ENCODE data around the gene FIGLA.
"Not testable (repeated sequence)": the region's sequence is repeated elsewhere in the genome, so short reads cannot be mapped to it uniquely, and the experiment has no call there.

Gene FIGLA

DNA sequence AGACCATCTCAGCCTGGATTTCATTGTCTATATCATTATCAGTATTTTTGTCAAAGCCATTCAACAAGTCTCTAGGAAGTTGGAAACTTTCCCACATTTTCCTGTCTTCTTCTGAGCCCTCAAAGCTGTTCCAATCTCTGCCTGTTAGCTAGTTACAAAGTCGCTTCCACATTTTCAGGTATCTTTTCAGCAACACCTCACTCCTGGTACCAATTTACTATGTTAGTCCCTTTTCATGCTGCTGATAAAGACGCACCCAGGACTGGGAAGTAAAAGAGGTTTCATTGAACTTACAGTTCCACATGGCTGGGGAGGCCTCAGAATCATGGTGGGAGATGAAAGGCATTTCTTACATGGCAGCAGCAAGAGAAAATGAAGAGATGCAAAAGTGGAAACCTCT, 9.3 kb upstream of the FIGLA start:
- Histone ChIP-seq H3K27me3 (ENCODE audit: insufficient read depth, low read length, poor library complexity, severe bottlenecking) (no peaks in the 10 kb centered on the region), H4K20me1 (ENCODE audit: insufficient read depth, low read length, poor library complexity, severe bottlenecking) (no peaks in the 10 kb centered on the region), H3K9ac (ENCODE audit: low read depth, low read length, poor library complexity, severe bottlenecking) (no peak overlapping the region), H3K4me1 (ENCODE audit: insufficient read depth, low read length, poor library complexity, severe bottlenecking) (no peaks in the 10 kb centered on the region), H3F3A (ENCODE audit: low read depth) (no peaks in the 10 kb centered on the region), H3K9me3 (ENCODE audit: insufficient read depth, low read depth, low read length) (no peaks in the 10 kb centered on the region), H3K4me3 (ENCODE audit: low read length, poor library complexity, severe bottlenecking) (no peak overlapping the region), H3K79me2 (ENCODE audit: insufficient read depth, low read length) (no peaks in the 10 kb centered on the region), H2AFZ (ENCODE audit: low read length) (no peak overlapping the region), H3K36me3 (ENCODE audit: insufficient read depth, low read length) (no peaks in the 10 kb centered on the region), H3K4me2 (ENCODE audit: low read depth, low read length, poor library complexity, severe bottlenecking) (no peak overlapping the region), H3K9me2 (replicated peaks; ENCODE audit: low read depth, low read length) (no peaks in the 10 kb centered on the region)
- TF ChIP-seq EZH2phosphoT487 (IDR thresholded peaks at IDR 0.05; ENCODE audit: borderline replicate concordance) = no peak
- TF ChIP-seq, protein P1, sequence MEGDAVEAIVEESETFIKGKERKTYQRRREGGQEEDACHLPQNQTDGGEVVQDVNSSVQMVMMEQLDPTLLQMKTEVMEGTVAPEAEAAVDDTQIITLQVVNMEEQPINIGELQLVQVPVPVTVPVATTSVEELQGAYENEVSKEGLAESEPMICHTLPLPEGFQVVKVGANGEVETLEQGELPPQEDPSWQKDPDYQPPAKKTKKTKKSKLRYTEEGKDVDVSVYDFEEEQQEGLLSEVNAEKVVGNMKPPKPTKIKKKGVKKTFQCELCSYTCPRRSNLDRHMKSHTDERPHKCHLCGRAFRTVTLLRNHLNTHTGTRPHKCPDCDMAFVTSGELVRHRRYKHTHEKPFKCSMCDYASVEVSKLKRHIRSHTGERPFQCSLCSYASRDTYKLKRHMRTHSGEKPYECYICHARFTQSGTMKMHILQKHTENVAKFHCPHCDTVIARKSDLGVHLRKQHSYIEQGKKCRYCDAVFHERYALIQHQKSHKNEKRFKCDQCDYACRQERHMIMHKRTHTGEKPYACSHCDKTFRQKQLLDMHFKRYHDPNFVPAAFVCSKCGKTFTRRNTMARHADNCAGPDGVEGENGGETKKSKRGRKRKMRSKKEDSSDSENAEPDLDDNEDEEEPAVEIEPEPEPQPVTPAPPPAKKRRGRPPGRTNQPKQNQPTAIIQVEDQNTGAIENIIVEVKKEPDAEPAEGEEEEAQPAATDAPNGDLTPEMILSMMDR (conservative IDR thresholded peaks at IDR 0.05; ENCODE audit: low read length) = no peak

DNA sequence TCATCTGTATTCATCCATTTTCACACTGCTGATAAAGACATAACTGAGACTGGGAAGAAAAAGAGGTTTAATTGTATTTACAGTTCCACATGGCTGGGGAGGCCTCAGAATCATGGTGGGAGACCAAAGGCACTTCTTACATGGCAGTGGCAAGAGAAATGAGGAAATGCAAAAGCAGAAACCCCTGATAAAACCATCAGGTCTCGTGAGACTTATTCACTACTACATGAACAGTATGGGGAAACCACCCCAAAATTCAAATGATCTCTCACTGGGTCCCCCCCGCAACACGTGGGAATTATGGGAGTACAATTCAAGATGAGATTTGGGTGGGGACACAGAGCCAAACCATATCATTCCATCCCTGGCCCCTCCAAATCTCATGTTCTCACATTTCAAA, 7.6 kb upstream of the FIGLA start:
- H3K27me3 ChIP-seq (ENCODE audit: insufficient read depth, low read length, poor library complexity, severe bottlenecking); H4K20me1 ChIP-seq (ENCODE audit: insufficient read depth, low read length, poor library complexity, severe bottlenecking): not testable (repeated sequence)

DNA sequence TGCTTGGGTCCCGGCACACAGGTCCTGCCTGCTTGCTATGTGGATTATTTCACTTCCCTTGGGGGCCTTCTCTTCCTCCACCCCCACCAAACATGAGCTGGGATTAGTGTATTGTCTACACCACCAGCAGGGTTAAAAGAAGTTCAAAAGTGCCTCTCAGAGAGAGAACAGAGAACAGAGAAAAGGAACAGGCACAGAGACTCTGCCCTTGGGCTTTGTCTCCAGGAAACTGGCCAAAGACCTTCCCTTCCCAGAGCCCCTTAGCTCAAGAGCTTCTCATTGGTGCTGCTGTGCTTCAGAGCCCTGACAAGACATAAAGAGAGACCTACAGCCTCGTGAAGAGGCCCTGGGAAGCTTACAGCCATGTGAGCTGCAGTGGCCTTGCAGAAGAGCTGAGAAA, 7.1 kb upstream of the FIGLA start:
- Histone ChIP-seq H3K4me3 (ENCODE audit: low read length, poor library complexity, severe bottlenecking) (no peak overlapping the region), H2AFZ (ENCODE audit: low read length) (no peak overlapping the region), H3K9ac (ENCODE audit: low read depth, low read length, poor library complexity, severe bottlenecking) (no peak overlapping the region), H3F3A (ENCODE audit: low read depth) (no peaks in the 10 kb centered on the region), H4K20me1 (ENCODE audit: insufficient read depth, low read length, poor library complexity, severe bottlenecking) (no peaks in the 10 kb centered on the region), H3K9me2 (replicated peaks; ENCODE audit: low read depth, low read length) (no peaks in the 10 kb centered on the region), H3K27me3 (ENCODE audit: insufficient read depth, low read length, poor library complexity, severe bottlenecking) (no peaks in the 10 kb centered on the region), H3K4me2 (ENCODE audit: low read depth, low read length, poor library complexity, severe bottlenecking) (no peak overlapping the region), H3K4me1 (ENCODE audit: insufficient read depth, low read length, poor library complexity, severe bottlenecking) (no peaks in the 10 kb centered on the region), H3K79me2 (ENCODE audit: insufficient read depth, low read length) (no peaks in the 10 kb centered on the region), H3K9me3 (ENCODE audit: insufficient read depth, low read depth, low read length) (no peaks in the 10 kb centered on the region), H3K36me3 (ENCODE audit: insufficient read depth, low read length) (no peaks in the 10 kb centered on the region)
- TF ChIP-seq EZH2phosphoT487 (IDR thresholded peaks at IDR 0.05; ENCODE audit: borderline replicate concordance) = no peak
- TF ChIP-seq, protein P1 (conservative IDR thresholded peaks at IDR 0.05; ENCODE audit: low read length) = no peak

More for the DNA sequence above, 7.6 kb upstream of the FIGLA start:
- not testable (repeated sequence) for H3K4me3 ChIP-seq (ENCODE audit: low read length, poor library complexity, severe bottlenecking); H3K9me3 ChIP-seq (ENCODE audit: insufficient read depth, low read depth, low read length); H3K9ac ChIP-seq (ENCODE audit: low read depth, low read length, poor library complexity, severe bottlenecking); H3K79me2 ChIP-seq (ENCODE audit: insufficient read depth, low read length); H3K36me3 ChIP-seq (ENCODE audit: insufficient read depth, low read length); H3K4me1 ChIP-seq (ENCODE audit: insufficient read depth, low read length, poor library complexity, severe bottlenecking); H3F3A ChIP-seq (ENCODE audit: low read depth); H3K4me2 ChIP-seq (ENCODE audit: low read depth, low read length, poor library complexity, severe bottlenecking); H3K9me2 ChIP-seq (replicated peaks; ENCODE audit: low read depth, low read length); H2AFZ ChIP-seq (ENCODE audit: low read length)

DNA sequence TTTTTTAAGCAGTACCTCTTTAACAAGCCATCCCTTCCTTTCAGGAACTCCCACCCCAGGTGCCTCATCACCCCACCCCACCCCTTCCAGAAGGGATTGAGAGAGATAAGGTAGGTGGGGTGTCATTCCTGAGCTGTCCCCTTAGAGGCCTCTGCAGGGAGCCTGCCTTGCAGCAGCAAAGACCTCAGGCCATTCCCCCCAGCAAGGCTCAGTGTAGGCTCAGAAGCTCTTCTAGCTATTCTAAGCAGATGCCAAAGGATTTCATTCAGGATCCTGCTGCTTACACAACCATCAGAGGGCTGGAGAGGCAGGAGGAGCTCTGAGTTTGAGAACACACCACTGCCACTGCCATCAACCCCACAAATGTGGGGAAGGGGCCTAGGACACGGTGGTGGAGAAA, 5.8 kb upstream of the FIGLA start:
- Histone ChIP-seq H3F3A (ENCODE audit: low read depth) (no peaks in the 10 kb centered on the region), H4K20me1 (ENCODE audit: insufficient read depth, low read length, poor library complexity, severe bottlenecking) (no peaks in the 10 kb centered on the region), H3K79me2 (ENCODE audit: insufficient read depth, low read length) (no peaks in the 10 kb centered on the region), H2AFZ (ENCODE audit: low read length) (no peak overlapping the region), H3K9ac (ENCODE audit: low read depth, low read length, poor library complexity, severe bottlenecking) (no peak overlapping the region), H3K4me2 (ENCODE audit: low read depth, low read length, poor library complexity, severe bottlenecking) (no peak overlapping the region), H3K4me3 (ENCODE audit: low read length, poor library complexity, severe bottlenecking) (no peak overlapping the region), H3K4me1 (ENCODE audit: insufficient read depth, low read length, poor library complexity, severe bottlenecking) (no peaks in the 10 kb centered on the region), H3K27me3 (ENCODE audit: insufficient read depth, low read length, poor library complexity, severe bottlenecking) (no peaks in the 10 kb centered on the region), H3K36me3 (ENCODE audit: insufficient read depth, low read length) (no peaks in the 10 kb centered on the region), H3K9me3 (ENCODE audit: insufficient read depth, low read depth, low read length) (no peaks in the 10 kb centered on the region), H3K9me2 (replicated peaks; ENCODE audit: low read depth, low read length) (no peaks in the 10 kb centered on the region)
- TF ChIP-seq EZH2phosphoT487 (IDR thresholded peaks at IDR 0.05; ENCODE audit: borderline replicate concordance) = no peak
- TF ChIP-seq, protein P1 (conservative IDR thresholded peaks at IDR 0.05; ENCODE audit: low read length) = no peak
